Neural cell (in vitro differentiated cells): ENCODE measurements around the gene KCNMB4.

ENCODE experiments used
- CTCF ChIP-seq: fragments of 450-650 bp; IDR thresholded peaks from 2 replicates; pipeline ENCODE4 v1.5.1; 2014; ENCODE audit warnings: antibody characterized with exemption, mild to moderate bottlenecking, moderate library complexity; ENCODE audit not compliant: poor library complexity, severe bottlenecking
- EP300 ChIP-seq: fragments of 450-650 bp; conservative IDR thresholded peaks from 2 replicates; pipeline ENCODE4 v1.6.1; 2014; ENCODE audit warnings: antibody characterized with exemption, mild to moderate bottlenecking, moderate library complexity; ENCODE audit not compliant: poor library complexity, severe bottlenecking
- EZH2 ChIP-seq: fragments of 200-600, 300-800 bp; shearing (Covaris generic), sonication (generic); IDR thresholded peaks from 2 replicates; pipeline ENCODE4 v1.6.1; 2014; ENCODE audit warnings: antibody characterized with exemption, low read length, borderline replicate concordance, mild to moderate bottlenecking; ENCODE audit not compliant: insufficient read depth, poor library complexity, severe bottlenecking

DNA sequence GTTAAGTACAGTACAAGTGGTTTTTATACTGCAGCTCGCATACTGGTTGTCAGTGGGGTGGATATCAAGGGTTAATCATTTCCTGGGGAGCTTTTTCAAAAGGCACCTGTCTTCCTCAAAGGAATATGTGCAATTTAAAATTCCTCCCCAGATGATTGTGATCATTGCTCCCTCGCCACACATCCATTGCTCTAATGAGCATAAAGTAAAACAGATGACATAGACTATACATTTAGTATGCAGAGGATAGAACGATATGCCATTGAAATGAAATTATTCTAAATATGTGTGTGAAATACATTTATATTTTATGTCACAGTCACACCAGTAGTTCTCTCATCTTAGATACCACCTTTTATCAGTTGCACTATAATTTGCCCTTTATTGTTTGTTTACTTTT lies 36.4 kb upstream of the KCNMB4 start:
- TF ChIP-seq CTCF (no peak), EP300 (no peak), EZH2 (no peak)
